NCI-H1436 treated with DMSO at 0.1 percent for 48 hours (cell line): ENCODE results near the gene ABCA12.
A peak's percentile ranks its signal among the peaks of the same experiment; 100 is the strongest.

ENCODE experiments used
- DNase-seq: peaks from one replicate; lab custom pipeline; 2025; lab: John Stamatoyannopoulos, UW

ABCA12 gene

DNA sequence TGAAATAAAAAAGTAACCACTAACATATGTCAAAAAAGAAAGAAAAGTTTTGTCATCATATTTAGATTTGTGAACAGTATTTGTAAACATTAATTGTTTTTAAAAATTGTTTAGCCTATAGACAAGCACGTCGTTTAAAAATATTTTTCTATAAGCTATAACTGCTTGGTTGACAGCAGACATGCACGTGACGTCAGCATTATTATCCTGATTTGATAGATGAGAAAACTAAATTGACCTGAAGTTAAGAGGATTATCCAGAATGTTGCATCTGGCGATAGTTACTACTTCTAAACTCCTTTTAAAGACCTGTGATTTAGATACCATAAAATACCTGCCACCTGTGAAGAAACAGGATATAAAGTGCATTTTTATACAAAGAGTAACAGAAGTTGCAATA, 172.0 kb downstream of the ABCA12 start:
- DNase-seq = no peak

- no peak for DNase-seq
These were observed 177.7 kb downstream of the ABCA12 start for GRCh38 chr2:214960677-214961076.

- DNase-seq = no peak
These were observed 191.5 kb downstream of the ABCA12 start for GRCh38 chr2:214946949-214947348.

DNA sequence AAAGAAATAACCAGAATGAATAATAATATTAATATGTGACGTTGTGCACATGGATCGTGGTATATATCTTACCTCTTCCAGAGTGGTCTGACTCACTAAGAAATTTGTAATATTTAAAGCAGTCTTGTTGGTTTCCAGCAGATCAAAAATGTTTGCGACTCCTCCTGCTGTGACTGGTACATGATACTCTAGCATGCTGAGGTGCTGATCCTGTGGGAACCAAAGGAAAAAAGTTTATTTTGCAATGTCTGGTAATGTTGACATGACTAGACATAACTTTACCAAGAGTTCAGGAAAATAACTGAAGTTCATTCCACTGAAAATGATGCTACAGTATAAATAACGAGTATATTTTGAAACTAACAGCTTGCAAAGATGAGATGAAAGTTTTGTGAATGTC, 204.4 kb downstream of the ABCA12 start:
- no peak for DNase-seq

- no peak for DNase-seq
These were observed 233.8 kb downstream of the ABCA12 start for GRCh38 chr2:214904634-214905033.

DNA sequence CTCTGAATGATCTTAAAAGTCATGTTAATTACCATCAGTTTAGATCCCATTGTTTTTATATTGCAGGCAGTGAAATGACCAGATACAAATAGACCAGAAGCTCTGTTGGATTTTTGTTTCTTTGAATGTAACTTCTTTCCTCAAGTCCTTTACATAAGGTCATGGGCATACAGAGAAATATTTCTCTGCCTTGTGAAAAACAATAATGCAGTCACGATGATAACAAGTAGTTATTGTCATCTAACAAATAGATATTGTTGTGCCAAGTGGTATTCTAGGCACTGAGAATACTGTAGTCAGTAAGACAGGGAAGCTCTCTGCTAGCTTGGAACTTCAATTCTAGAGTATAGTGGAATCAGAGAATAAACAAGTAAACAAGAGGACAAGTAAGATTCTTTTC, 234.2 kb downstream of the ABCA12 start:
- no peak for DNase-seq

GRCh38 chr2:214902286-214902685, 236.1 kb downstream of the ABCA12 start:
- DNase-seq = peak; percentile 21

- no peak for DNase-seq
These were observed 238.7 kb downstream of the ABCA12 start for GRCh38 chr2:214899751-214900150.

DNA sequence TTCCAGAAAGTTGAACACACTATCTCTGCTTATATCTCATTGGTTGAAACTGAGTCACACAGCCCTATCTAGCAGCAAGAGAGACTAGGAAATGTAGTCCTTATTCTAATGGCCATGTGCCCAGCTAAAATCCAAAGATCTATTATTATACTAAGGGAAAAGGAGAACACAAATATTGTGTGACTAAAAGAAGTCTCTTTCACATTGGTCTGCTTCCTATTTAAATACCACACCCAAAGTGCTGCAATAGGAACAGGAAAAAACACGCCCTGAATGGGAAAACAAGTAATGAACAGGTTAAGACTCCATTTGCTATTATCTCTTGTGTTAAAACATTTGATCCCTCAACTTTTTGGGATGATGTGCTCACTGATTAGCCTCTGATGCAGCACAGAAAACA, 242.2 kb downstream of the ABCA12 start:
- DNase-seq = no peak

DNA sequence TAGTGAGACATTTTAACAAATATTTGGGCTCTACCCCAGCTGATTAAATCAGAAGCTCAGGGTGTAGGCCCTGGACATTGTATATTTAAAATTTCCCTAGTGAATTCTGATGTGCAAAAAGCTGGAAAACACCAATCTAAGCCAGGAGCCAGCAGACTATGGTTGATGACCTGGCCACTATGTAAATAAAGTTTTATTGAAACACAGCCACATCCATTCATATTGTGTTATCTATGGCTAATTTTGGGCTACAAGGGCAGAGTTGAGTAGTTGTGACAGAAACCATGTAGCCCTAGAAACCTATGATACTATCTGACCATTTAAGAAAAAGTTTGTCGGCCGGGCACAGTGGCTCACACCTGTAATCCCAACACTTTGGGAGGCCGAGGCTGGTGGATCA, 243.0 kb downstream of the ABCA12 start:
- no peak for DNase-seq

GRCh38 chr2:214889301-214889700, 249.1 kb downstream of the ABCA12 start:
- DNase-seq = no peak

DNA sequence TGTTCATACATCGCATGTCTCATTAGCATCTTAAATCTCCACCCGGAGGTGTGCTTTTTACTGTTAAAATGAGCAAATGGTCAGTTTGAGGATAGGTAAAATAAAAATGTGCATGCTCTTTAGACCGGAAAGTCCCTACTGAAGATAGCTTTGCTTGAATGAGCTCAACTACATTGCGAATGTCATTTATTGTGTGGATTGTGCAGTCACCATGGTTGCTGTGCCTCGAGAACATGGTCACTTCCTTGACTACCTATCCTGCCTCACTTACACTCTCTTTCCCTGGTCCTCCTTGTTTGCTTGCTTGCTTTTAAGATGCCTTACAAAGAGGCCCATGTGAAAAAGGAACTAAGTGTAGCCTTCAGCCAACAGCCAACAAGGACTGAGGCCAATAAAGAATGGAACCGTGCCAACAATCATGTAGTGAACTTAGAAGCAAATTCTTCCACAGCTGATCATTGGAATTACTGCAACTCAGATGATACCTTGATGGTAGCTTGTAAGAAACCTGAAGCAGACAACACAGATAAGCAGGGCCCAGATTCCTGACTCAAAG, 256.7 kb downstream of the ABCA12 start:
- no peak for DNase-seq
